C4-2B (cell line): ENCODE results near the gene TOR1AIP2.

Experiments used
- CTCF ChIP-seq: fragments of 450-650 bp; conservative IDR thresholded peaks from 2 replicates; pipeline ENCODE4 v1.5.1; 2017; ENCODE audit warnings: mild to moderate bottlenecking
- ZFX ChIP-seq: fragments of 450-650 bp; IDR thresholded peaks from 2 replicates; pipeline ENCODE4 v1.6.1; 2017

- TF ChIP-seq CTCF (no peak), ZFX (no peak)
Observed at GRCh38 chr1:179815641-179816040, 62.0 kb downstream of the TOR1AIP2 start.
